GM06990 (cell line): ENCODE results near the gene CRKL.

Experiments used
- DNase-seq: peaks from one replicate; pipeline ENCODE4 v3.0.0-alpha.2; 2011; ENCODE audit not compliant: insufficient read length; ENCODE audit errors: extremely low read depth
- H3K27me3 ChIP-seq: replicated peaks from 2 replicates; pipeline ENCODE4 v1.6.0; 2011; ENCODE audit warnings: low read length; ENCODE audit not compliant: control insufficient read depth, insufficient read depth
- H3K36me3 ChIP-seq: 2 replicates; pipeline ENCODE4 v1.5.1; 2011; ENCODE audit warnings: low read length; ENCODE audit not compliant: control insufficient read depth, insufficient read depth
- H3K4me3 ChIP-seq: replicated peaks from 2 replicates; pipeline ENCODE4 v1.5.1; 2011; ENCODE audit warnings: low read depth, mild to moderate bottlenecking, control low read depth, low read length
- CTCF ChIP-seq: IDR thresholded peaks from 2 replicates; pipeline ENCODE4 v1.5.1; 2011; ENCODE audit warnings: low read length, control low read depth, mild to moderate bottlenecking, inconsistent platforms; ENCODE audit not compliant: insufficient read depth, poor library complexity, severe bottlenecking

The CRKL gene

DNA sequence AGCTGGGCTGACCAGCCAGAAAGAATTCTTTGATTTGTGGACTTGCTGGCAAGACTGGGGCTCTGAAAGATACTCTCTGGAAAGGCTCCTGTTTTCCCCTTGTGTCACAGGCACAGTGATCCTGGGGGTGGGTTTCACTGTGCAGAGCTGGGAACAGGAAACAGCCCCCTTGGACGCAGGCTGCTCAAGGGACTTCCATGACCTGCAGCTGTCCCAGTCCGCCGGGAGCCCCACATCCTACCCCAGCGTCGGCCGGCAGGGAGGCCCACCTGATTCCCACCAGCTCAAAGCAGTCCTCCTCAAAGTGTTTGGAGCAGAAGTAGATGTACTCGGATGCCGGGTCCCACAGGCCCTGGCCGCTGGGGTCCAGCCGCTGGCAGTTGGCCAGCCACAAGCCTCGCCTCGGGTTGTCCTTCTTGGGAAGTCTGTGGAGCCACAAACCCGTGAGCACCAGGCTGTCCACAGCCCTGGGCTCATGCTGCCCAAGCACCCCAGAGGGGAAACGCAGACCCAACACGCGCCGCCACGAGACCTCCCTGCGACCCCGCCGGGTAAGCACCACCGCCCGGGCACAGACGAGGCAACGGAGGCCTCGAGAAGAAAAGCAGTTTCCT, 83.9 kb downstream of the CRKL start:
- Histone ChIP-seq H3K27me3 (no peaks in the 10 kb centered on the region), H3K4me3 (peak overlapping the region; percentile 81), H3K36me3 (peaks cover 24% of the 10 kb centered on the region)
- TF ChIP-seq CTCF, result no peak
- DNase-seq, result no peak

- no peaks in the 10 kb centered on the region for H3K27me3 ChIP-seq
- peak; percentile 100 for DNase-seq
- H3K4me3 ChIP-seq, result peak within 1 kb of the TSS; percentile 81
- TF ChIP-seq CTCF, result no peak
- peaks cover 23% of the 10 kb centered on the region for H3K36me3 ChIP-seq
Measured at GRCh38 chr22:21001601-21002325, 84.6 kb downstream of the CRKL start, which contains the start of gene THAP7. Gene THAP7, minus strand, starts transcription at chr22:21002118. Its CDS starts 207 bp downstream, at chr22:21001911.
